ENCODE measurements around the gene GYPC.
"Not testable (repeated sequence)": the region's sequence is repeated elsewhere in the genome, so short reads cannot be mapped to it uniquely, and the experiment has no call there.

GYPC gene

DNA sequence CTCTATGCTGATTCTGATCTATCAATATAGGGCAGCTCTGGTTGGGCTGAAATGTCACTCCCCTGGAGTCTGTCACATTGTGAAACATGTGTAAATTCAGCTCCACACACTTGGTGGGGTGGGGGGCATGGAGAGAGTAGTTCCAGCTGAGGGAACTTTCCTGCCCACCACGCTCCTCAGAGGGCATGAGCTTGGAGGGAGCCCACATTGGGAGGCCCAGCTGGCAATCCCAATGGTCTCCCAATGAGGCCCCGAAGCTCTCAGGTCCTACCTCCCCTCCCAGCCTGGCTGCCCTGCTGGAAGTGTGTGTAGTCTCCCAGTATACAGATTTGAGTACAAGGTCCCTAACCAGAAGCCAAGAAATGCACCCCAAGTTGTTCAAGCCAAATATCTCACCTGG is 31.5 kb downstream of the GYPC start:
- no peaks in the 10 kb centered on the region for H3K4me1 ChIP-seq (ENCODE audit: insufficient read depth, low read length)
- no peak overlapping the region for H3K9ac ChIP-seq (ENCODE audit: low read depth, low read length)
- H3K36me3 ChIP-seq (ENCODE audit: insufficient read depth, low read length), result no peaks in the 10 kb centered on the region
- no peaks in the 10 kb centered on the region; the same call in 1 of the 2 replicates for H3K9me3 ChIP-seq (ENCODE audit: control insufficient read depth, insufficient read depth, low read length)

GRCh38 chr2:126688594-126688993 is 32.6 kb downstream of the GYPC start:
- not testable (repeated sequence) for H3K9ac ChIP-seq (ENCODE audit: low read depth, low read length); H3K9me3 ChIP-seq (ENCODE audit: control insufficient read depth, insufficient read depth, low read length); H3K4me1 ChIP-seq (ENCODE audit: insufficient read depth, low read length); H3K36me3 ChIP-seq (ENCODE audit: insufficient read depth, low read length)

- not testable (repeated sequence) for H3K9ac ChIP-seq (ENCODE audit: low read depth, low read length); H3K9me3 ChIP-seq (ENCODE audit: control insufficient read depth, insufficient read depth, low read length); H3K4me1 ChIP-seq (ENCODE audit: insufficient read depth, low read length); H3K36me3 ChIP-seq (ENCODE audit: insufficient read depth, low read length)
Observed at GRCh38 chr2:126692241-126692640, 36.3 kb downstream of the GYPC start.

DNA sequence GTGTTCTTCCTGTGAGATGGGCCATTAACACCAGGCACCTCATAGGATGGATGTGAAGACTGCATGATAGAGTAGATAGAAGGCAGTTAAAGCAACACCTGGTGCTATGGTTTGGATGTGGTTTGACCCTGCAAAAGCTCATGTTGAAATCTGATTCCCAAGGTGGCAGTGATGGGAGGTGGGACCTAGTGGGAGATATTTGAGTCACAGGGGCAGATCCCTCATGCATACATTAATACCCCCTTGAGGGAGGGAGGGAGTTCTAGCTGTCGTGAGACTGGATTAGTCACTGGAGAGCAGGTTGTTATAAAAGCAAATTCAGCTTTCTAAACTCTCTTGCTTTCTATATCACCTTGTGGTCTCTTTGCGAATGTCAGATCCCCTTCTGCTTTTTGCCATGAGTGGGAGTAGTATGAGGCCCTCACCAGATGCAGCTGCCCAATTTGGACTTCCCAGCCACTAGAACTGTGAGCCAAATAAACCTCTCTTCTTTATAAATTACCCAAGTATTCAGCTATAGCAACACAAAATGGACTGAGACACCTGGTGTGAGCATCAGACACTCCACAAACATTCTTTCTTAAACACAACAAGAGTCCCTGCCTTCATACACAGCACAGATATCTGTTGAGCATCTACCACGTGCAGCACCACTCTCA is 37.1 kb downstream of the GYPC start:
- H3K4me1 ChIP-seq (ENCODE audit: insufficient read depth, low read length); H3K36me3 ChIP-seq (ENCODE audit: insufficient read depth, low read length); H3K9ac ChIP-seq (ENCODE audit: low read depth, low read length); H3K9me3 ChIP-seq (ENCODE audit: control insufficient read depth, insufficient read depth, low read length): not testable (repeated sequence)

DNA sequence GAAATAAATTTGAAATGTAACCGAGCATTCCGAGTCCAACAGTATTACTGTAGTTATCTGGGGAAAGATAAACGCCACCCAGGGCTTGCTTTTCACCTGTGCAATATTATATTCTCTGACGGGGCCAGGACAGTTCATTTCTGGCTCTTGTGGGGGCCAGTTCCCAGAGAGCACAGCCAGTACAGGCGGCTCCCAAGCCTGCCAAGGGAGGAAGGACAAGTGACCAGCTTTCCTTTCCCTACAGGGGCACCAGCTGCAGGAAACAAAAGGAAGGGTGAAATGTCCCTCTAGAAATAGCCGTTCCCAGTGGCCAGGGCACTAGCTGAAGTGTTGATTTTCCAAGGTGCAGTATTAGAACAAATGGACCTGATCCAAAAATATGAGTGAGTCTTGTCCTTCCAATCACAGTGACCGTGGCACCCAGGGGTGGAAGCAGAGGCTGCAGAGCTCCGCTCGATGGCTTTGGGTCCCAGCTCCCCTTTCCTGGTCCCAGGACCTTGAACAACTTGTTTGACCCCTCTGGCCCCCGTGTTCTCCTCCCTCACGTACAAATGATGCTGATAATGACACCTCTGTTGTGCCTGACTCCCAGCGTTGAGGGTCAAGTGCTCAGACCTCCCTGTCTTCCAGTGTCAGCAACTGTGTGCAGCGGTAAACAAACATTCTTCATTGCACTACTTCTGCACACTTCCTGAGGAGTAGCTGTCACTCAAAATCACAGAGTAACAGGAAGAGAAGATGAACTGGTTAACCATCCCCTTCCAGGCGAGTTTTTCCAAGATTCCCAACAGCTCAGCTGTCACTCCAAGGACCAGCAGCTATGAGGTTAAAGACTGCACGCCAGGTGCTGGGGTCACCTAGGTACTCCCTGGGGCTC is 40.9 kb downstream of the GYPC start:
- H3K9ac ChIP-seq (ENCODE audit: low read depth, low read length), result no peak overlapping the region
- no peaks in the 10 kb centered on the region; the same call in 1 of the 2 replicates for H3K4me1 ChIP-seq (ENCODE audit: insufficient read depth, low read length)
- no peaks in the 10 kb centered on the region; the same call in 1 of the 2 replicates for H3K9me3 ChIP-seq (ENCODE audit: control insufficient read depth, insufficient read depth, low read length)
- no peaks in the 10 kb centered on the region for H3K36me3 ChIP-seq (ENCODE audit: insufficient read depth, low read length)

DNA sequence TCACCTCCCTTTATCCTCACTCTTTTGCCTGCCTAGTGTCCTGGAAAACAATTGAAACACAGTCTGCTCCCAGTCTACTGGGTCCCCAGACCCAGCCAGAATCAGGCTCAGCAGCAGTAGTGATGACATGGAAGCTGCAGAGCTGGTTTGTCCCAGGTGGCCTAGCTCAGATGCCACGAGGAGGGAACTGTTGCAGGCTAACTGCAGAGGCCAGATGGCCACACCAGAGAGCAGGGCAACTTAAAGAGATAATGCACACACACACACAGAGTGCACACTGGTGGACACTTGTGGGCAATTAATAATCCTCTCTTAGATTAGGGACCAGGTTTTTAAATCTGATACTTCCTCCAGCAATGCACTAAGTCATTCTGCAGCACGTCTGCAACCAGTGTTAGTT is 42.4 kb downstream of the GYPC start:
- Histone ChIP-seq H3K36me3 (ENCODE audit: insufficient read depth, low read length) (no peaks in the 10 kb centered on the region), H3K9me3 (ENCODE audit: control insufficient read depth, insufficient read depth, low read length) (no peaks in the 10 kb centered on the region), H3K4me1 (ENCODE audit: insufficient read depth, low read length) (no peaks in the 10 kb centered on the region; the same call in 1 of the 2 replicates), H3K9ac (ENCODE audit: low read depth, low read length) (no peak overlapping the region)

DNA sequence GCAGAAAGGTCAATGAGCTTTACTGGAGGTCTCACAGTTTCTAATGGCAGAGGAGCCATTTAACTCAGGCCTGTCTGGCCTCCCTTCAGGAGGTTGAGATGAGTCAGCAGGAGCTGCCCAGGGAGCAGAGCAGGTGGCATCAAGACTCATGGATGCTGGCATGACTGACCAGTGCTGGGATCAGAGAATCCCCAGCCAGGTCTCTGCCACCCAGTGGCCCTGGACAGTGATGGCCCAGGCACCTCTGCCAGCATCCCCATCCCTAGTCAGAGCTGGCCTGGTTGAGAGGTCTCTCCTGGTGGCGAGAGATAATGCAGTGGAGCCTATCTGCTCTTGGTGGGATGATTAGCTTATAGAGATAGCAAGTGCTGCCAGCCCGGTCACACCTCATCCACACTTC is 43.1 kb downstream of the GYPC start:
- no peak overlapping the region for H3K9ac ChIP-seq (ENCODE audit: low read depth, low read length)
- H3K36me3 ChIP-seq (ENCODE audit: insufficient read depth, low read length), result no peaks in the 10 kb centered on the region
- H3K4me1 ChIP-seq (ENCODE audit: insufficient read depth, low read length), result no peaks in the 10 kb centered on the region; the same call in 1 of the 2 replicates
- no peaks in the 10 kb centered on the region for H3K9me3 ChIP-seq (ENCODE audit: control insufficient read depth, insufficient read depth, low read length)

DNA sequence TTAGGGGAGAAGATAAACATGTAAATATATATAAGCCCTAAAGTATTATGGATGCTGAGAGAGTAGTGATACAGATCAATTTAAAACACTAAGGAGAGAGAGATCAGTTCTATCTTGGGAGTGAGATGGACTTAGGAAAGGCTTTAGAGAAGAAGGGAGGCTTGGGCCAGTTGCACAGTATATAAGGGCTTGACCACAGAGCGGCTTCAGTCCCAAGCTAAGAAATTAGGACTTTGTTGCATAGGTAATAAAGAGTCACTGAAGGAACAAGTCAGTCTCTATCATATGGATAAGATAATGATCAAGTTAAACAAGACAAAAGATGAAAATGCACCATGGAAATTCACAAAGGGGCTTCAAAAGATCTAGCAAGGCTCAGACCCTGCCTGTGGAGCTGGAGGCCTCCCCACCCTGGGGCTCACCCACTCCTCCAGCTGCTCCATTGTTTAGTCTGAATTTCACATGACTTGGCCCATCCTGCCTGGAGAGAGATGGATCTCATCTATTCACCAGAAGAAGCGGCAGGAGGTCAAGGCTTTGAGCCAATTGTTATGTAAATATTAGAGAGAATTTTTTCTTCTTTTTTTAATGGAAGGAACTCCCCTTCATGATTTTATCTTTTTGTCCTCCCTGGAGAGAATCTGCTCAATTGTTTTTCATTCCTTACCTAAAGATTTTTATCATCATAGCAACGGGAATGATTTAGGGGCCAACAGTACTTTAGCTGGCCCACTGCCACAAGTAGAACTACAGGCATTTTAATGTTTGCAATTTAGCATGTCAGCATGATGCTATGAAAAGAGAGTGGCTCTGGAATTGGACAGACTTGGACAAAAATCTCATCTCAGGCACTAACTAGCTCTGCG is 44.0 kb downstream of the GYPC start:
- Histone ChIP-seq H3K9me3 (ENCODE audit: control insufficient read depth, insufficient read depth, low read length) (no peaks in the 10 kb centered on the region), H3K36me3 (ENCODE audit: insufficient read depth, low read length) (no peaks in the 10 kb centered on the region), H3K9ac (ENCODE audit: low read depth, low read length) (no peak overlapping the region), H3K4me1 (ENCODE audit: insufficient read depth, low read length) (no peaks in the 10 kb centered on the region; the same call in 1 of the 2 replicates)

DNA sequence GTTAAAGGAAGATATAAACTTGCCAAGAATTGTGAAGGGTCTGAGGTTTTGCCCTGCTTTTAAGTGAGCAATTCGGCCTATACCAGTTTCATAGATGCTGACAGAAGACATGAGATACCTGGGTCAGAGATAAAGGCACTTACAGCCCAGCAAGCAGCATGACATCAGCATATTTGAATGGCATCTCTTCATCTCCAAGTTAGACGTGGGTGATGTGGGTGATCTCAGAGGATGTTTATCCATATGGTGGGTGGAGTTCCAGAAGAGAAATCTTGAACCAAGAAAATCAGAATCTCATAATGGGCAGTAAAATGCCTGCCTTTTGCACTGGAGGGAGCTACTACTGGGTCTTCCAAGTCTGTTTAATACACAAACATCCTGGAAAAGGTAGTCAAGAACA is 44.7 kb downstream of the GYPC start:
- no peaks in the 10 kb centered on the region; the same call in 1 of the 2 replicates for H3K4me1 ChIP-seq (ENCODE audit: insufficient read depth, low read length)
- H3K9me3 ChIP-seq (ENCODE audit: control insufficient read depth, insufficient read depth, low read length), result no peaks in the 10 kb centered on the region
- no peaks in the 10 kb centered on the region for H3K36me3 ChIP-seq (ENCODE audit: insufficient read depth, low read length)
- no peak overlapping the region for H3K9ac ChIP-seq (ENCODE audit: low read depth, low read length)

- Histone ChIP-seq H3K4me1 (ENCODE audit: insufficient read depth, low read length) (no peaks in the 10 kb centered on the region; the same call in 1 of the 2 replicates), H3K9ac (ENCODE audit: low read depth, low read length) (no peak overlapping the region), H3K36me3 (ENCODE audit: insufficient read depth, low read length) (no peaks in the 10 kb centered on the region), H3K9me3 (ENCODE audit: control insufficient read depth, insufficient read depth, low read length) (no peaks in the 10 kb centered on the region)
Observed at GRCh38 chr2:126703311-126703710, 47.4 kb downstream of the GYPC start.

DNA sequence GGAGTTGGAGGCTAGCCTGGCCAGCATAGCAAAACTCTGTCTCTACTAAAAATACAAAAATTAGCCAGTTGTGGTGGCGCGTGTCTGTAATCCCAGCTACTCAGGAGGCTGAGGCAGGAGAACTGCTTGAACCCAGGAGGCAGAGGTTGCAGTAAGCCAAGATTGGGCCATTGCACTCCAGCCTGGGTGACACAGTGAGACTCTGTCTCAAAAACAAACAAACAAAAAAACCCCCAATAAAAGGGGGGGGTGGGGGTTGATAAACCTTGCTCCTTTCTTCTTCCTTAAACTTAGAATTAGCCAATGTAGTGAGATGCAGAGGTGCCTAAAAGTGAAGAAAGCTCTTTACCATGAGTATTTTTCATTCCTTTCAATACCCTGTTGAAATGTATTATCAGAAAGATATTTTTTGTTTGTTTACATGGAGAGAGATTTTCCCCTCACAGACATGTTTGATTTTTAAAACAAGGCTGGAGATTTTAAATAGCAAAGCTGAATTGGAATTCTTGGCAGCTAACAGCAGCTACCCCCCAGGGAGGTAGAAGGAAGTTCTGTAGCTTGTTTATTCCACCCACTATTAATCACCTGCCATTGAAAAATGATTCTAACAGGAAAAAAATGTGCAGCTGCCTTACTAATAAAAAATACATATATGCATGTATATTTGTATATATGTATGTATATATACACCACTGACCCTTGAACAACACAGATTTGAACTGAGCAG is 48.6 kb downstream of the GYPC start:
- H3K36me3 ChIP-seq (ENCODE audit: insufficient read depth, low read length), result no peaks in the 10 kb centered on the region
- no peaks in the 10 kb centered on the region for H3K9me3 ChIP-seq (ENCODE audit: control insufficient read depth, insufficient read depth, low read length)
- no peak overlapping the region for H3K9ac ChIP-seq (ENCODE audit: low read depth, low read length)
- H3K4me1 ChIP-seq (ENCODE audit: insufficient read depth, low read length), result no peaks in the 10 kb centered on the region; the same call in 1 of the 2 replicates

GRCh38 chr2:126707191-126707590 is 51.2 kb downstream of the GYPC start:
- Histone ChIP-seq H3K9me3 (ENCODE audit: control insufficient read depth, insufficient read depth, low read length) (no peaks in the 10 kb centered on the region), H3K4me1 (ENCODE audit: insufficient read depth, low read length) (no peaks in the 10 kb centered on the region), H3K9ac (ENCODE audit: low read depth, low read length) (no peak overlapping the region), H3K36me3 (ENCODE audit: insufficient read depth, low read length) (no peaks in the 10 kb centered on the region)

DNA sequence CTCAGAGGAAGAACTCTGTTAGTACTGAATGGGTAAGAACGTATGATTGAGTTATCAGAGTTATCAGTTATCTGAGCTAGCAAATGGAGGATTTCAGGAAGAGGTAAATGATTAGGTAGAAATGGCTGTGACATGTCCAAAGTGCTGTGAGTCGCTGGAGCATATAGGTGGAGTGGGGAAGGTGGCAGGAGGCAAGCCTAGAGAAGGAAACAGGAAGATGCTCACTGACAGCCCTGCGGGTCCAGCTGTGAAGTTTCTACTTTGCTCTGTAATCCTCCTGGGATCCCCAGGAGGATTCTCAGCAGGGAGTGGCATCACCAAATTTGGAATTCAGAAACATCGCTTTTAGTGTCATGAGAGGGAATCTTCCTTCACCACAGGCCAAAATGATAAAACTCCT is 52.0 kb downstream of the GYPC start:
- Histone ChIP-seq H3K36me3 (ENCODE audit: insufficient read depth, low read length) (no peaks in the 10 kb centered on the region), H3K9me3 (ENCODE audit: control insufficient read depth, insufficient read depth, low read length) (no peaks in the 10 kb centered on the region), H3K9ac (ENCODE audit: low read depth, low read length) (no peak overlapping the region), H3K4me1 (ENCODE audit: insufficient read depth, low read length) (no peaks in the 10 kb centered on the region)
